ENCODE data around the gene PHF20. TPM values are rescaled to one million over a fixed set of nuclear protein-coding genes. Genes with fewer than 3 reads are reported as not detected.

Gene PHF20
- total RNA-seq, 1 donor from 2014 or later: 101 TPM

GRCh38 chr20:35735826-35736470, 35.9 kb upstream of the PHF20 start:
- no peak overlapping the region for H3K27ac Mint-ChIP-seq (ENCODE audit: unreplicated experiment)
- H3K9me3 Mint-ChIP-seq (ENCODE audit: unreplicated experiment): no peaks in the 10 kb centered on the region
- DNase-seq (ENCODE audit: low spot score): no peak
- peaks cover 50% of the 10 kb centered on the region for H3K36me3 Mint-ChIP-seq (ENCODE audit: low read depth, unreplicated experiment)
- no peak overlapping the region for H3K4me3 Mint-ChIP-seq (ENCODE audit: unreplicated experiment)
- no peaks in the 10 kb centered on the region for H3K27me3 Mint-ChIP-seq (ENCODE audit: unreplicated experiment)
- peaks cover 25% of the 10 kb centered on the region for H3K4me1 Mint-ChIP-seq (ENCODE audit: unreplicated experiment)
- TF ChIP-seq, protein P1, sequence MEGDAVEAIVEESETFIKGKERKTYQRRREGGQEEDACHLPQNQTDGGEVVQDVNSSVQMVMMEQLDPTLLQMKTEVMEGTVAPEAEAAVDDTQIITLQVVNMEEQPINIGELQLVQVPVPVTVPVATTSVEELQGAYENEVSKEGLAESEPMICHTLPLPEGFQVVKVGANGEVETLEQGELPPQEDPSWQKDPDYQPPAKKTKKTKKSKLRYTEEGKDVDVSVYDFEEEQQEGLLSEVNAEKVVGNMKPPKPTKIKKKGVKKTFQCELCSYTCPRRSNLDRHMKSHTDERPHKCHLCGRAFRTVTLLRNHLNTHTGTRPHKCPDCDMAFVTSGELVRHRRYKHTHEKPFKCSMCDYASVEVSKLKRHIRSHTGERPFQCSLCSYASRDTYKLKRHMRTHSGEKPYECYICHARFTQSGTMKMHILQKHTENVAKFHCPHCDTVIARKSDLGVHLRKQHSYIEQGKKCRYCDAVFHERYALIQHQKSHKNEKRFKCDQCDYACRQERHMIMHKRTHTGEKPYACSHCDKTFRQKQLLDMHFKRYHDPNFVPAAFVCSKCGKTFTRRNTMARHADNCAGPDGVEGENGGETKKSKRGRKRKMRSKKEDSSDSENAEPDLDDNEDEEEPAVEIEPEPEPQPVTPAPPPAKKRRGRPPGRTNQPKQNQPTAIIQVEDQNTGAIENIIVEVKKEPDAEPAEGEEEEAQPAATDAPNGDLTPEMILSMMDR (IDR thresholded peaks at IDR 0.05; ENCODE audit: unreplicated experiment): no peak

- H3K27me3 Mint-ChIP-seq (ENCODE audit: unreplicated experiment): peaks cover 14% of the 10 kb centered on the region
- H3K4me1 Mint-ChIP-seq (ENCODE audit: unreplicated experiment): peaks cover 36% of the 10 kb centered on the region
- H3K36me3 Mint-ChIP-seq (ENCODE audit: low read depth, unreplicated experiment): peaks cover 47% of the 10 kb centered on the region
- H3K4me3 Mint-ChIP-seq (ENCODE audit: unreplicated experiment): peak overlapping the region; percentile 85
- DNase-seq (ENCODE audit: low spot score): no peak
- TF ChIP-seq, protein P1 (IDR thresholded peaks at IDR 0.05; ENCODE audit: unreplicated experiment): no peak
- no peak overlapping the region for H3K27ac Mint-ChIP-seq (ENCODE audit: unreplicated experiment)
- no peaks in the 10 kb centered on the region for H3K9me3 Mint-ChIP-seq (ENCODE audit: unreplicated experiment)
These were observed 33.9 kb upstream of the PHF20 start for GRCh38 chr20:35737865-35738333.

GRCh38 chr20:35738410-35739179, 33.2 kb upstream of the PHF20 start:
- peaks cover 14% of the 10 kb centered on the region for H3K27me3 Mint-ChIP-seq (ENCODE audit: unreplicated experiment)
- no peak for DNase-seq (ENCODE audit: low spot score)
- H3K4me3 Mint-ChIP-seq (ENCODE audit: unreplicated experiment): peak overlapping the region; percentile 85
- H3K4me1 Mint-ChIP-seq (ENCODE audit: unreplicated experiment): peaks cover 41% of the 10 kb centered on the region
- no peaks in the 10 kb centered on the region for H3K9me3 Mint-ChIP-seq (ENCODE audit: unreplicated experiment)
- TF ChIP-seq, protein P1 (IDR thresholded peaks at IDR 0.05; ENCODE audit: unreplicated experiment): no peak
- H3K27ac Mint-ChIP-seq (ENCODE audit: unreplicated experiment): peak overlapping the region; percentile 73
- peaks cover 48% of the 10 kb centered on the region for H3K36me3 Mint-ChIP-seq (ENCODE audit: low read depth, unreplicated experiment)

DNA sequence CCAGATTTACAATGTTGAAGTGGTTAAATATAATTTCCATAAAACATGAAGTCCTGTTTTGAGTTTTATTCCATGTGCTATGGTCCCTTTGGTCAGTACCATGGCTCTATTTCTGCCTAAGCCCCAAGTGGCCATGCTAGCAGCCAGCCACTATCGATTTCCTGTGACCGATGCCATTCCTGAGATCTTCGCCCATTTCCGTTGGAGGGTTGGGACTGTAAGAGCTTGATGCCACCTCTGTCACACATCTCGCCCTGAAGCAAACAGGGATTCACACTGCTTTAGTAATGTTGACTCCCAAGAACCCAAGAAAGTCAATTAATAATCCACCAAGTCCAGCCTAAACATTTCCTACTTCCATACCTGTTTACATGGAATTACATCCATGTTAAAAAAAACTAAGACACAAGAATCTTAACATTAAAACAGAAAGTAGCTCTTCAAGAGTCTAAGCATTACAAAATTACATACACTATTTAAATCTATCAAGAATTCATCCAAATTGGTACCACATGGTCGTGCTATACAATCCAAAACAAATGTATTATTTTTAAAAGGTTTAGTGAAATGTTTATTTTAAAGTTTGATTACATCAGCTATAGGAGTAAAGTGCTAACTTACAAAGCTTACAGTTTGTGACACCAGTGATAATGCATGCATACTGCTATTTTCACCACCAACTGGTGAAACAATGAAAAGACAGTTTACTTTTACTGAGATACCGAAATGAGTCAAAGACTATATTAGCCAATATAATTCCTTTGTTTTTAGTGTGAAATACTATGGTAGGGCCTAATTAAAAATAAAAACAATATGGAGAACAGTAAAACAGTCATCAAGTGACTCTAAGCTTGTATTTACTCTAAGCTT, 32.3 kb upstream of the PHF20 start:
- H3K27me3 Mint-ChIP-seq (ENCODE audit: unreplicated experiment): peaks cover 16% of the 10 kb centered on the region
- peaks cover 41% of the 10 kb centered on the region for H3K36me3 Mint-ChIP-seq (ENCODE audit: low read depth, unreplicated experiment)
- peak overlapping the region; percentile 100 for H3K4me3 Mint-ChIP-seq (ENCODE audit: unreplicated experiment)
- TF ChIP-seq, protein P1 (IDR thresholded peaks at IDR 0.05; ENCODE audit: unreplicated experiment): no peak
- no peak for DNase-seq (ENCODE audit: low spot score)
- no peaks in the 10 kb centered on the region for H3K9me3 Mint-ChIP-seq (ENCODE audit: unreplicated experiment)
- peaks cover 37% of the 10 kb centered on the region for H3K4me1 Mint-ChIP-seq (ENCODE audit: unreplicated experiment)
- H3K27ac Mint-ChIP-seq (ENCODE audit: unreplicated experiment): peak overlapping the region; percentile 59
